GM23248 (cell line): ENCODE results near the gene VGF.

Experiments
- EZH2 ChIP-seq: fragments of 200-600 bp; sonication (generic); IDR thresholded peaks from 2 replicates; pipeline ENCODE4 v1.6.1; 2018; ENCODE audit warnings: antibody characterized with exemption, mild to moderate bottlenecking; ENCODE audit not compliant: insufficient read depth, poor library complexity, severe bottlenecking
- EZH2phosphoT487 ChIP-seq: fragments of 200-600 bp; sonication (generic); IDR thresholded peaks from 2 replicates; pipeline ENCODE4 v1.6.1; 2018; ENCODE audit warnings: antibody characterized with exemption, moderate library complexity, mild to moderate bottlenecking, low read depth; ENCODE audit not compliant: insufficient read depth

DNA sequence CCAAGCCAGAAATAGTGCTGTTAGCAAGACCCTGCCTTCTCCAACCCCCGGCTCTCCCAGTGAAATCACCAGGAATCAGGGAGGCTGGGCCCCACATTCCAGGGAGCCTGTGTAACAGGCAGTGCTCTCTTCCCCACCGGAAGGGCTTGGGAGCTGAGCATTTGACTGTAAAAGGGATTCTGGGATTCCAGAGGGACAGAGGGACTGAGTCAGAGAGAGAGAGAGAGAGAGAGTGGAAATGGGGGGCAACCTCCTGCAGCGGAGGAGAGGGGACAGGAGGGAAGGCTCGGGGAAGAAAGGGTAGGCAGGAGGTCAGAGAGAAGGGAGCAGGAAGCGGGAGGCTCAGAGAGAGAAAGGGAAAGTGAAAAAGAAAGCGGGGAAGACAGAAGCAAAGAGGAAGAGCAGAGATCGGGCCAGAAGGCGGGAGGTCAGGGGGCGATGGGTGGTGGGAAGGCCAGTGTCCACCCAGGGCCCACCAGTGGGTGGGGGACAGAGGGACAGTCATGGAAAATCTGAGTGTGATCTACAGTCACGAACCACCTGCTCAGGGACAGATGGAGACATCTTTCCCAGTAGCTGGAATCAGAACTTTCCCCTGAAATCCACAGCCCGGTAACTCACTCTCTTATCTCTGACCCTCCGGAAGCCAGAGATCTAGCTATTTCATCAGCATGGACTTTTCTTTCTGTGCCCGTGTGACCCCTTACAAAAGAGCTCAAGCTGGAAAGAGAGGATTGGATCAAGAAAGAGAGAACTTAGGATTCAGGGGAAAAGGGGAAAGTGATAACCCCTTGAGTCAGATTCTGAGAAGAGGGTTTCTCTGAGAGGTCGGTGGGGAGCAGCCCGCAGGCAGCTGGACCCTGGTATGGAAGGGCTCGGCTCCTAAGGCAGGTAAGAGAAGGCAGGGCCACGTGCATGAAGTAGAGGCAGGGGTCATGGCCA, 43.1 kb downstream of the VGF start:
- no peak for TF ChIP-seq EZH2
- TF ChIP-seq EZH2phosphoT487: no peak
